ENCODE results near the gene ZNF462. TPM values are rescaled to one million over a fixed set of nuclear protein-coding genes. Genes with fewer than 3 reads are reported as not detected.
A peak's percentile ranks its signal among the peaks of the same experiment; 100 is the strongest.

The ZNF462 gene
- total RNA-seq, 2 donors from 2014 or later = 4.7 to 8.9 TPM

DNA sequence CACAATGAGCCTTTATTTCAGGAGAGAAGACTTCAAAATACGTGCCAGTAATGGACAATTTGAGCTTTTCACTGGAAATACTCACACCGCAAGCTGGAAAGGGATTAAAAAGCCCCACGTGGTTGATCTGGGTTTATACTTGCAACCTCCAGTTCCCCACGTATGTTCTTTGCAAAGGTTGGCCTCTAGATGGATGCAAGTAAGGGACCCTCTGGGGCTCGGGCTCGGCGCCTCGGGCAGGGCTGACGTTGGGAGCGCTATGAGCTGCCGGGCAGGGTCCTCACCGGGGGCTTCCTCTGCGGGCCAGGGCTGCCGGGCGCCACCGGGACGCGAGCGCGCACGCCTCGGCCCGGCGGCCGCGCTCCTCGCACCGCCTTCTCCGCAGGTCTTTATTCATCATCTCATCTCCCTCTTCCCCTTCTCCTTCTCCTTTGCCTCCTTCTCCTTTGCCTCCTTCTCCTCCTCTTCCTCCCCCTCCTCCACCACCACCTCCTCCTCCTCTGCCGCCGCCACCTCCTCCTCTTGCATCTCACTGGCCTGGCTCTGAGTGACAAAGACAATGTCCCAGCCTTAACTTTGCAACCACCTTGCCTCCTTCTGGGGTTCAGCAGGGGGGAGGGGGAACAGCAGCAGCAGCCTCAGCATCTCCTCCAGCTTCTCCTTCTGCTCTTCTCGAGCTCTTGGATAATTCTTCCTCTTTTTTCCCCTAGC is 701 bp upstream of the ZNF462 start:
- DNase-seq (peak in 1 of 4 donors; percentile 11), ATAC-seq (no peak)
- intact Hi-C loops (cut with DNase I) = no loop called here
- H3K27me3 ChIP-seq = peaks cover 0 to 21% of the 10 kb centered on the region in 2 donors
- no peaks in the 10 kb centered on the region for H3K36me3 ChIP-seq (replicated peaks in 1 of 2; ENCODE audit: insufficient read depth in 1 of 2, low read depth in 2 of 2)
- peak overlapping the region in 1 of 2 donors; percentile 39 for H3K4me3 ChIP-seq
- TF ChIP-seq POLR2A (IDR thresholded peaks at IDR 0.05) = no peak
- TF ChIP-seq, protein P1, sequence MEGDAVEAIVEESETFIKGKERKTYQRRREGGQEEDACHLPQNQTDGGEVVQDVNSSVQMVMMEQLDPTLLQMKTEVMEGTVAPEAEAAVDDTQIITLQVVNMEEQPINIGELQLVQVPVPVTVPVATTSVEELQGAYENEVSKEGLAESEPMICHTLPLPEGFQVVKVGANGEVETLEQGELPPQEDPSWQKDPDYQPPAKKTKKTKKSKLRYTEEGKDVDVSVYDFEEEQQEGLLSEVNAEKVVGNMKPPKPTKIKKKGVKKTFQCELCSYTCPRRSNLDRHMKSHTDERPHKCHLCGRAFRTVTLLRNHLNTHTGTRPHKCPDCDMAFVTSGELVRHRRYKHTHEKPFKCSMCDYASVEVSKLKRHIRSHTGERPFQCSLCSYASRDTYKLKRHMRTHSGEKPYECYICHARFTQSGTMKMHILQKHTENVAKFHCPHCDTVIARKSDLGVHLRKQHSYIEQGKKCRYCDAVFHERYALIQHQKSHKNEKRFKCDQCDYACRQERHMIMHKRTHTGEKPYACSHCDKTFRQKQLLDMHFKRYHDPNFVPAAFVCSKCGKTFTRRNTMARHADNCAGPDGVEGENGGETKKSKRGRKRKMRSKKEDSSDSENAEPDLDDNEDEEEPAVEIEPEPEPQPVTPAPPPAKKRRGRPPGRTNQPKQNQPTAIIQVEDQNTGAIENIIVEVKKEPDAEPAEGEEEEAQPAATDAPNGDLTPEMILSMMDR (IDR thresholded peaks at IDR 0.05) = no peak
- 0 to 1% methylated on average over 30 to 32 of the region's 32 CpGs for WGBS, 2 donors
- peaks cover 42% of the 10 kb centered on the region for H3K4me1 ChIP-seq
- no peaks in the 10 kb centered on the region for H3K9me3 ChIP-seq
- H3K27ac ChIP-seq = peak overlapping the region in 3 of 4 donors; percentile 41 to 69 (median 67)

DNA sequence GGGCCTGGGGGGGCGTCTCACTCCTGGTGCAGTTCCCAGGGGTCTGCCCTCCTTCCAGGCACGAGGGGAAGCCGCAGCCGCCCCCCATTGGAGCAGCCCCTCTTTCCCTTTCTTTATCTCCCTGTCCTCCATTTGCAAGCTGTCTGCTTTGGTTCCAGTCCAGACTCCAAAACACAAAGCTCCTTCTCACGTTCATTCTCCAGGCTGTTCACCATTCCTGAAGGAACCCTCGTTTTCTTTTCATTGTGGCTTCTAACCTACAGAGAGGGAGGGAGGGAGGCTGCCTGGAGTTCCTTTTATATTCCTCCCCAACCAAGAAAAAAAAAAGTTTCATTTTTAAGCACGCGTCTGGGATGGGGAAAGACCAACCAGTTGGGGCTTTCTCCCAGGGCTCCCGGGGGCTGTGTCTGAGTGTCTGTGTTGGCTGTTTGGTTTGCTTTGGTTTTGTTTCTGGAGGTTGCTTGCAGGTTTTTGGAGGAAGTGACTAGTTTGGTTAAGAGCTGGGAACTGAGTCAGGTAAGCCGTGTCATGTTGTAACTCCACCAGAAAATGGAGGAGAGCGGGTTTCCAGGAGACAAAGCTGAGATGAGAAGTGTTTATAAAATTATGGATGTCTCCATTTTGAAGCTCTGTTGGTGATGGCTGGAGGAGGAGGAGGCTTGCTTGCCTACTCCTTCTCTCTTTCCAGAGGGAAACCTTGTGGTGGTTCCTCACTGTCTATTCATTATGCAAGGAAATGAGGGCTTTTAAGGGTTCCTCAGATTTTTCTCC is 1.6 kb downstream of the ZNF462 start:
- Histone ChIP-seq H3K4me3 (peak overlapping the region in 1 of 2 donors; percentile 39), H3K27ac (peak overlapping the region in 3 of 4 donors; percentile 41 to 69 (median 67)), H3K9me3 (no peaks in the 10 kb centered on the region), H3K4me1 (peaks cover 42% of the 10 kb centered on the region), H3K36me3 (replicated peaks in 1 of 2; ENCODE audit: insufficient read depth in 1 of 2, low read depth in 2 of 2) (no peaks in the 10 kb centered on the region), H3K27me3 (peaks cover 0 to 18% of the 10 kb centered on the region in 2 donors)
- intact Hi-C loops (cut with DNase I) = no loop called here
- no peak for ATAC-seq
- 28 to 33% methylated on average over 11 of the region's 11 CpGs for WGBS, 2 donors
- DNase-seq = no peak
- TF ChIP-seq POLR2A (IDR thresholded peaks at IDR 0.05) = no peak
- TF ChIP-seq, protein P1 (IDR thresholded peaks at IDR 0.05) = no peak

DNA sequence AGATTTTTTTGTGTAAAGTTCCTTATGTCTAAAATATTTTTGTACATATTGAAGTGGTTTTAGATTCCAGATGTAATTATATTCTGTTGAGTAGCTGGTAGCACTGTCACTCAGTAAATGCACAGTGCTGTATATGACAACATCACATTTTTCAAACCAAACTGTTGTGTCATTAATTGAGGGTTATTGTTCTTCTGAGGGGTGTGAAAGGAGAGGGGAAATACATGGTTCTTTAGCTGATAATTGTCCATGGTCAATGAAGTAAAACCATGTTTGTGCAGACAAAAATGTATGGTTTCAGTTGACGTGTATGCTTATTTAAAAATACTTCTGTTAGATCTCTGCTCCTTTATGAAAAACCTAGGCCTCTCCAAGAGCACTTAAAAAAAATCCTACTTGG is 3.3 kb downstream of the ZNF462 start:
- DNase-seq (no peak), ATAC-seq (no peak)
- Histone ChIP-seq H3K4me3 (no peak overlapping the region), H3K9me3 (no peaks in the 10 kb centered on the region), H3K36me3 (replicated peaks in 1 of 2; ENCODE audit: insufficient read depth in 1 of 2, low read depth in 2 of 2) (no peaks in the 10 kb centered on the region), H3K27ac (no peak overlapping the region), H3K4me1 (peaks cover 42% of the 10 kb centered on the region), H3K27me3 (peaks cover 0 to 7% of the 10 kb centered on the region in 2 donors)
- 89 to 93% methylated on average over 1 of the region's 1 CpG for WGBS, 2 donors
- intact Hi-C loops (cut with DNase I) = no loop called here
- TF ChIP-seq, protein P1 (IDR thresholded peaks at IDR 0.05) = no peak
- TF ChIP-seq POLR2A (IDR thresholded peaks at IDR 0.05) = no peak

DNA sequence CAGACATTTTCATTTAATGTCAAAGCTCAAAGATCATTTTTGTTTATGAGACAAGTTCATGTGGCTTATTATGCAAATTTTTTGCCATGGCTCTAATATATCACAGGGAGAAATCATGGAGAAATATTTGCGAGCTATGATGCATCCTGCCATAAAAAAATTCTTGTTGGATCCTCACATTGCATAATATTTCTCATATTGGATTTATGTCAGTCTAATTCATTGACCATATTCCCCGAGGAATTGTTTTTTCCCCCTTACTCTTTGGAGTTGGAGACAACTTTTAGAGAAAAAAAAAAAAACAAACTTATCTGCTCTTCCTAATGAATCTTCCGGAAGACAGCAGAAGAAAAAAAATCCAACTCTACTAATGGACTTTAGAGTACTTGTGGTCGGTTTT is 4.3 kb downstream of the ZNF462 start:
- Histone ChIP-seq H3K36me3 (replicated peaks in 1 of 2; ENCODE audit: insufficient read depth in 1 of 2, low read depth in 2 of 2) (no peaks in the 10 kb centered on the region), H3K4me1 (peaks cover 33% of the 10 kb centered on the region), H3K27ac (no peak overlapping the region), H3K4me3 (no peak overlapping the region), H3K27me3 (peaks cover 0 to 7% of the 10 kb centered on the region in 2 donors), H3K9me3 (no peaks in the 10 kb centered on the region)
- intact Hi-C loops (cut with DNase I) = no loop called here
- ATAC-seq = no peak
- WGBS, 2 donors = 79% methylated on average over 4 of the region's 4 CpGs
- DNase-seq = no peak
- TF ChIP-seq POLR2A (IDR thresholded peaks at IDR 0.05) = no peak
- TF ChIP-seq, protein P1 (IDR thresholded peaks at IDR 0.05) = no peak
